H9 (cell line): ENCODE measurements around the gene ARHGAP22. TPM values are rescaled to one million over a fixed set of nuclear protein-coding genes. Genes with fewer than 3 reads are reported as not detected.

Source experiments
- DNase-seq: peaks from one replicate; pipeline ENCODE4 v3.0.0-alpha.2; 2017
- H2AFZ ChIP-seq: one replicate; pipeline ENCODE4 v1.6.1; 2013; ENCODE audit warnings: mild to moderate bottlenecking, low read length, control low read depth, moderate library complexity
- H2AK5ac ChIP-seq: 2 replicates; pipeline ENCODE4 v1.6.1; 2013; ENCODE audit warnings: low read length, control low read depth, mixed read lengths; ENCODE audit not compliant: insufficient read length
- H2BK120ac ChIP-seq: one replicate; pipeline ENCODE4 v1.6.1; 2013; ENCODE audit warnings: low read depth, mild to moderate bottlenecking, low read length, control low read depth, inconsistent platforms; ENCODE audit not compliant: poor library complexity, severe bottlenecking
- H2BK12ac ChIP-seq: 2 replicates; pipeline ENCODE4 v1.6.1; 2013; ENCODE audit warnings: low read length, control low read depth, mixed read lengths, low read depth; ENCODE audit not compliant: insufficient read length
- H2BK15ac ChIP-seq: 2 replicates; pipeline ENCODE4 v1.6.1; 2013; ENCODE audit warnings: low read depth, low read length, control low read depth
- H2BK20ac ChIP-seq: one replicate; pipeline ENCODE4 v1.6.1; 2013; ENCODE audit warnings: low read depth, mild to moderate bottlenecking, low read length, control low read depth, inconsistent platforms; ENCODE audit not compliant: poor library complexity, severe bottlenecking
- H2BK5ac ChIP-seq: 2 replicates; pipeline ENCODE4 v1.6.1; 2013; ENCODE audit warnings: low read length, control low read depth, mixed read lengths; ENCODE audit not compliant: insufficient read length
- H3K14ac ChIP-seq: 2 replicates; pipeline ENCODE4 v1.6.1; 2013; ENCODE audit warnings: low read length, control low read depth; ENCODE audit not compliant: insufficient read depth
- H3K18ac ChIP-seq: 2 replicates; pipeline ENCODE4 v1.6.1; 2013; ENCODE audit warnings: low read depth, mild to moderate bottlenecking, mixed read lengths, low read length, control low read depth; ENCODE audit not compliant: insufficient read length
- H3K23ac ChIP-seq: 2 replicates; pipeline ENCODE4 v1.6.1; 2013; ENCODE audit warnings: low read length, control low read depth, mixed read lengths, low read depth; ENCODE audit not compliant: insufficient read length
- H3K23me2 ChIP-seq: 2 replicates; pipeline ENCODE4 v1.6.1; 2013; ENCODE audit warnings: low read depth, mild to moderate bottlenecking, mixed read lengths, low read length, control low read depth; ENCODE audit not compliant: insufficient read length, poor library complexity, severe bottlenecking
- H3K27ac ChIP-seq: 2 replicates; pipeline ENCODE4 v1.5.1; 2013; ENCODE audit warnings: low read length, control low read depth, mixed read lengths, low read depth; ENCODE audit not compliant: insufficient read length
- H3K27me3 ChIP-seq: 2 replicates; pipeline ENCODE4 v1.6.1; 2013; ENCODE audit warnings: low read length, control low read depth, inconsistent platforms; ENCODE audit not compliant: insufficient read depth
- H3K4ac ChIP-seq: 2 replicates; pipeline ENCODE4 v1.6.1; 2013; ENCODE audit warnings: low read depth, mild to moderate bottlenecking, control low read depth, inconsistent platforms, low read length, moderate library complexity
- H3K4me1 ChIP-seq: 2 replicates; pipeline ENCODE4 v1.6.1; 2013; ENCODE audit warnings: low read length, control low read depth, inconsistent platforms; ENCODE audit not compliant: insufficient read depth
- H3K4me2 ChIP-seq: 2 replicates; pipeline ENCODE4 v1.6.1; 2013; ENCODE audit warnings: low read length, control low read depth, mixed read lengths; ENCODE audit not compliant: insufficient read length, insufficient read depth
- H3K56ac ChIP-seq: 2 replicates; pipeline ENCODE4 v1.6.1; 2013; ENCODE audit warnings: low read depth, mild to moderate bottlenecking, mixed read lengths, low read length, control low read depth; ENCODE audit not compliant: insufficient read length
- H3K79me1 ChIP-seq: 2 replicates; pipeline ENCODE4 v1.6.1; 2013; ENCODE audit warnings: low read depth, mild to moderate bottlenecking, moderate library complexity, low read length, control low read depth, inconsistent platforms; ENCODE audit not compliant: insufficient read depth, poor library complexity, severe bottlenecking
- H3K79me2 ChIP-seq: 2 replicates; pipeline ENCODE4 v1.6.1; 2013; ENCODE audit warnings: low read length, control low read depth, inconsistent platforms; ENCODE audit not compliant: insufficient read depth
- H3K9ac ChIP-seq: 2 replicates; pipeline ENCODE4 v1.6.1; 2013; ENCODE audit warnings: low read length, control low read depth, mixed read lengths; ENCODE audit not compliant: insufficient read length; ENCODE audit errors: extremely low read depth
- H3K9me3 ChIP-seq: one replicate; pipeline ENCODE4 v1.6.1; 2013; ENCODE audit warnings: low read depth, low read length, inconsistent platforms; ENCODE audit not compliant: control insufficient read depth
- H3T11ph ChIP-seq: one replicate; pipeline ENCODE4 v1.6.1; 2013; ENCODE audit warnings: mild to moderate bottlenecking, low read length, control low read depth, inconsistent platforms
- H4K20me1 ChIP-seq: one replicate; pipeline ENCODE4 v1.6.1; 2013; ENCODE audit not compliant: control insufficient read depth, insufficient read length, insufficient read depth
- H4K5ac ChIP-seq: 2 replicates; pipeline ENCODE4 v1.6.1; 2013; ENCODE audit warnings: low read depth, mild to moderate bottlenecking, mixed read lengths, low read length, control low read depth; ENCODE audit not compliant: insufficient read length
- H4K8ac ChIP-seq: replicated peaks from 2 replicates; pipeline ENCODE4 v1.6.1; 2013; ENCODE audit warnings: low read length, control low read depth, mixed read lengths, low read depth; ENCODE audit not compliant: insufficient read length
- H4K91ac ChIP-seq: 2 replicates; pipeline ENCODE4 v1.6.1; 2013; ENCODE audit warnings: low read depth, mild to moderate bottlenecking, moderate library complexity, mixed read lengths, low read length, control low read depth; ENCODE audit not compliant: insufficient read length
- H3K27ac Mint-ChIP-seq, 3 experiments: 2 replicates in 2 of 3; 3 replicates in 1 of 3; pipeline ENCODE4 v1.8.0; 2020 to 2021; ENCODE audit warnings: mixed read lengths in 3 of 3, mild to moderate bottlenecking in 1 of 3, moderate library complexity in 1 of 3
- H3K27me3 Mint-ChIP-seq: 2 replicates; pipeline ENCODE4 v1.8.0; 2021; ENCODE audit warnings: low read depth, mild to moderate bottlenecking, moderate library complexity, mixed read lengths
- H3K36me3 Mint-ChIP-seq, 3 experiments: 2 replicates in 2 of 3; 3 replicates in 1 of 3; pipeline ENCODE4 v1.8.0; 2020 to 2021; ENCODE audit warnings: low read depth in 3 of 3, mixed read lengths in 3 of 3; ENCODE audit not compliant: insufficient read depth in 1 of 3
- H3K4me1 Mint-ChIP-seq, 2 experiments: 2 replicates each; pipeline ENCODE4 v1.8.0; 2020; ENCODE audit warnings: mixed read lengths in 2 of 2
- H3K4me3 Mint-ChIP-seq, 2 experiments: 2 replicates in 1 of 2; 3 replicates in 1 of 2; pipeline ENCODE4 v1.8.0; 2020 to 2021; ENCODE audit warnings: mild to moderate bottlenecking in 2 of 2, mixed read lengths in 2 of 2, moderate library complexity in 1 of 2
- H3K9me3 Mint-ChIP-seq, 2 experiments: 2 replicates in 1 of 2; 3 replicates in 1 of 2; pipeline ENCODE4 v1.8.0; 2020; ENCODE audit warnings: mild to moderate bottlenecking in 2 of 2, mixed read lengths in 2 of 2, moderate library complexity in 1 of 2
- CTCF ChIP-seq: fragments of 200-600 bp; sonication (generic); conservative IDR thresholded peaks from 3 replicates; pipeline ENCODE4 v1.8.0; 2021; ENCODE audit warnings: antibody characterized with exemption, mild to moderate bottlenecking
- WGBS: extraction: QIAGEN DNeasy Blood & Tissue Kit; methylation state at CpG from one replicate; pipeline ENCODE4 v1.1.7; 2013; ENCODE audit warnings: missing lambda C conversion rate, low lambda C conversion rate, mixed read lengths; ENCODE audit not compliant: insufficient read length; ENCODE audit errors: extremely low coverage; 5-methylcytosine and 5-hydroxymethylcytosine counted together
- total RNA-seq: library from RNA; stranded (reverse); gene quantifications from 2 replicates; pipeline ENCODE4 v1.2.1, GENCODE V29; 2021

The ARHGAP22 gene
- total RNA-seq, 1 experiment from 2014 or later = 7.4 TPM

DNA sequence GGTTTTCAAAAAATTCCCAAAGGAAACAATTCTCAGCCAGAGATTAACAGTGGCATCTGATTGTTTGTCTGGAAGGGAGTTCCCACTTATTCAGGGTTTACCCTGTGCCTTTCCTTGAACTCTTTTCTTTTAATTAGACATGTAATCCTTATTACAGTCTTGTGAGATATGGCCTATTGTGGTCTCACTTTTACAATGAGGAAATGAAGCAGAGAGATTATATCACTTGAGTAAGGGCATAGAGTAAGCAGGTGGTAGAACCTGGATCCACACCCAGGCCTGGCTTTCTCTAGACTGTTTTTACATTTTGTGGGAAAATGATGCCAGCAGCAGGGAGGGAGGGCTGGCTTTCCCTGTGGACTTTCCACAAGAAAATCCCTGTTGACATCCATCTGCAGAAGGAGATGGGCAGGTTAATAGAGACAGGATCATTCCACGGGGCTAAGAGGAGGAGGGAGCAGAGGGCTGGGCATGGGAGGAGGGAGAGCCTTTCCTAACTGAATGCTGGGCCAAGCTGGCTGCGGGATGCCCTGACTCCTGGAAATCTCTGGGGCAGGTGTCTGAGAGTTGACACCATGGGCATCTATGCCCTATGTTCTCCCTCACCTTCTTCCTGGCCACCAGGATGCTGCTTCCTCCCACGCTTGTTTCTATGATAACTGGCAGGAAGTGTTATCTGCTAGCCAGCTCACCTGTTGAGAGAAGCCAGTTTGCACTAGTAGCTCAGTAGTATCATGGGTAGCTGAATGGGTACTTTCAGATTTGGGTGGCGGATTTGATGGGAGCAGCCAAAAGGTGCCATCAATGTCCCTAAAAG lies 28.7 kb upstream of the ARHGAP22 start:
- no CpG with 5 or more reads among the region's 4 CpGs for WGBS
- Mint-ChIP-seq H3K4me1 (no peaks in the 10 kb centered on the region), H3K4me3 (no peak overlapping the region), H3K9me3 (no peaks in the 10 kb centered on the region; a peak in 1 of 5 replicates), H3K27me3 (peaks cover 12% of the 10 kb centered on the region), H3K36me3 (no peaks in the 10 kb centered on the region; a peak in 2 of 7 replicates), H3K27ac (no peak overlapping the region)
- Histone ChIP-seq H3K9ac (no peak overlapping the region), H2BK15ac (no peak overlapping the region), H2BK120ac (no peak overlapping the region), H2BK20ac (no peak overlapping the region), H4K91ac (no peak overlapping the region), H3K4me2 (no peak overlapping the region), H3K23me2 (no peaks in the 10 kb centered on the region), H3K4ac (no peak overlapping the region), H3T11ph (no peak overlapping the region), H2AK5ac (no peak overlapping the region), H2BK12ac (no peak overlapping the region), H3K79me1 (no peaks in the 10 kb centered on the region), H3K9me3 (no peaks in the 10 kb centered on the region), H2BK5ac (no peak overlapping the region), H3K79me2 (no peaks in the 10 kb centered on the region), H3K14ac (no peak overlapping the region), H4K20me1 (no peaks in the 10 kb centered on the region), H3K18ac (no peak overlapping the region), H3K23ac (no peak overlapping the region), H2AFZ (no peak overlapping the region), H3K4me1 (no peaks in the 10 kb centered on the region), H3K27ac (no peak overlapping the region), H4K8ac (no peak overlapping the region), H3K27me3 (no peaks in the 10 kb centered on the region), H3K56ac (no peak overlapping the region), H4K5ac (no peak overlapping the region)
- TF ChIP-seq CTCF = no peak
- no peak for DNase-seq
